ENCODE measurements around the gene MAPRE2.

The MAPRE2 gene

DNA sequence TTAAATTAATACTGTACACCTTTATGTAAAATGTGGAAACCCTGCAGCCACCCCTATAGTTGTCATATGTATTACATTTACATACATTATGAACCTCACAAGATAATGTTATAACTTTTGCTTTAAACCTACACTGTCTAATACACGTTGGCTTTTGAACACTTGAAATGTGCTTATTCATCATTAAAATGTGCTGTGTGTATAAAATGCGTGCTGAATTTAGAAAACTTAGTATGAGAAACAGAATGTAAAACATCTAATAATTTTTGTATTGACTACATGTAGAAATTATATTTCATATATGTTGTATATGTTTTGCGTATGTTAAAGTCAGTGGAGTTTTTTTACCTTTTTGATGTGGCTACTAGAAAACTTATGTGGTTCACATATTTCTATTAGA, 68.8 kb downstream of the MAPRE2 start:
- H4K8ac ChIP-seq (ENCODE audit: low read length): no peak overlapping the region
- no peaks in the 10 kb centered on the region for H3K4me1 ChIP-seq (ENCODE audit: control insufficient read depth, insufficient read depth, low read depth, low read length)
- no peak overlapping the region for H3K4ac ChIP-seq (ENCODE audit: low read depth in 1 of 2, low read length in 2 of 2)
- H2BK5ac ChIP-seq (ENCODE audit: low read depth, low read length, poor library complexity, severe bottlenecking): no peak overlapping the region
- H4K91ac ChIP-seq (ENCODE audit: low read length): no peak overlapping the region
- 100% methylated on average over 1 of the region's 3 CpGs for whole genome bisulfite sequencing
- H2BK120ac ChIP-seq (ENCODE audit: low read depth, low read length): no peak overlapping the region
- H3K18ac ChIP-seq (ENCODE audit: low read depth in 1 of 2, low read length in 2 of 2): no peak overlapping the region
- no peak overlapping the region for H3K23ac ChIP-seq (ENCODE audit: low read length in 2 of 2)
- DNase-seq: no peak
- no peak overlapping the region for H3K9ac ChIP-seq (ENCODE audit: low read length)
- no peak overlapping the region for H3K14ac ChIP-seq (ENCODE audit: low read length in 2 of 2)
- H3K27ac ChIP-seq (ENCODE audit: low read length, poor library complexity, severe bottlenecking): no peak overlapping the region
- H3K27me3 ChIP-seq (ENCODE audit: control insufficient read depth in 1 of 2, insufficient read depth in 1 of 2, low read length in 2 of 2): no peaks in the 10 kb centered on the region
- H2AK5ac ChIP-seq (ENCODE audit: low read length, severe bottlenecking): no peak overlapping the region
- no peak overlapping the region for H3K4me2 ChIP-seq (ENCODE audit: low read length, poor library complexity, severe bottlenecking)
- H2BK12ac ChIP-seq (ENCODE audit: low read length in 2 of 2): no peak overlapping the region
- no peaks in the 10 kb centered on the region for H3K9me3 ChIP-seq (ENCODE audit: control insufficient read depth, low read length)
- no peak overlapping the region for H3K4me3 ChIP-seq (ENCODE audit: insufficient read depth in 1 of 2, low read depth in 1 of 2, low read length in 2 of 2)
- H3K79me1 ChIP-seq (replicated peaks; ENCODE audit: low read length, poor library complexity, severe bottlenecking): peaks cover 6% of the 10 kb centered on the region
- H2AFZ ChIP-seq (ENCODE audit: low read depth, low read length): no peak overlapping the region
- H3K36me3 ChIP-seq (ENCODE audit: control insufficient read depth in 1 of 2, insufficient read depth in 2 of 2, low read depth in 1 of 2, low read length in 2 of 2): no peaks in the 10 kb centered on the region
- H2BK15ac ChIP-seq (ENCODE audit: low read depth, poor library complexity, severe bottlenecking): no peak overlapping the region

DNA sequence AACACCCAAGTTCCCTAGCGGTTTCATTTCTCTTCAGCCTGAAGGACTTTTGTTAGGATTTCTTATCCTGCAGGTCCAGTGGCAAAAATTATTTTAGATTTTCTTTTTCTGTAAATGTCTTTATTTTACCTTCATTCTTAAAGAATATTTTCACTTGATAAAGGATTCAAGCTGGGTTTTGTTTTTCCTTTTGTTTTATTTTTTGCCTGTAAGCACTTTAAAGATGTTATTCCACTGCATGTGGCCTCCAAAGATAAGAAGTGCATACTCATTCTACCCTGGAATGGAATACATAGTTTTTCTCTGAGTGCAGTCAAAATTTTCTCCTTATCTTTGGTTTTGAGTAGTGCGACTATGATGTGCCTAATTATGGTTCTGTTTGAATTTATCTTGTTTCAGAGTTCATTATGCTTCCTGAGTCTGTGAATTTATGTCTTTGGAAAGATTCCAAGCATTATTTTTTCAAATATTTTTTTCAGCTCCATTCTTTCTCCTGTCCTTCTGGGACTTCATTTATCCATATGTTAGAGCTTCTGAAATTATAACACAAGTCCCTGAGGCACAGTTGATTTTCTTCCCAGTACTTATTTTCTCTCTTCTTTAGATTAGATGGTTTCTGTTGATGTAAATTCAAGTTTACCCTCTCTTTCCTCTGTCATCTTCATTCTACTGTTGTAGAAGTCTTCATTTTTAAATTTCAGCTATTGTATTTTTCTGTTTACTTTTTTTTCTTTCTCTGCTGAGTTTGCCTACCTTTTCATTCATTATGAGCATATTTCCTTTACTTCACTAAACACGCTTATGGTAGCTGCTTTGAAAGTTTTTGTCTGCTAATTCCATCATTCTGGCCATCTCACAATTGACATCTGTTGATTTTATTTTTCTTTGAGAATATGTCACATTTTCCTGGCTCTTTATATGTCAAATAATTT, 69.6 kb downstream of the MAPRE2 start:
- WGBS: 100% methylated on average over 2 of the region's 3 CpGs
- Histone ChIP-seq H4K8ac (ENCODE audit: low read length) (no peak overlapping the region), H3K79me1 (replicated peaks; ENCODE audit: low read length, poor library complexity, severe bottlenecking) (peaks cover 6% of the 10 kb centered on the region), H3K9ac (ENCODE audit: low read length) (no peak overlapping the region), H3K27ac (ENCODE audit: low read length, poor library complexity, severe bottlenecking) (no peak overlapping the region), H2BK12ac (ENCODE audit: low read length in 2 of 2) (no peak overlapping the region), H2AK5ac (ENCODE audit: low read length, severe bottlenecking) (no peak overlapping the region), H3K23ac (ENCODE audit: low read length in 2 of 2) (no peak overlapping the region), H3K27me3 (ENCODE audit: control insufficient read depth in 1 of 2, insufficient read depth in 1 of 2, low read length in 2 of 2) (no peaks in the 10 kb centered on the region), H3K4ac (ENCODE audit: low read depth in 1 of 2, low read length in 2 of 2) (no peak overlapping the region), H2BK120ac (ENCODE audit: low read depth, low read length) (no peak overlapping the region), H3K4me1 (ENCODE audit: control insufficient read depth, insufficient read depth, low read depth, low read length) (no peaks in the 10 kb centered on the region), H3K4me3 (ENCODE audit: insufficient read depth in 1 of 2, low read depth in 1 of 2, low read length in 2 of 2) (no peak overlapping the region), H3K4me2 (ENCODE audit: low read length, poor library complexity, severe bottlenecking) (no peak overlapping the region), H3K18ac (ENCODE audit: low read depth in 1 of 2, low read length in 2 of 2) (no peak overlapping the region), H4K91ac (ENCODE audit: low read length) (no peak overlapping the region), H3K9me3 (ENCODE audit: control insufficient read depth, low read length) (no peaks in the 10 kb centered on the region), H2BK5ac (ENCODE audit: low read depth, low read length, poor library complexity, severe bottlenecking) (no peak overlapping the region), H2BK15ac (ENCODE audit: low read depth, poor library complexity, severe bottlenecking) (no peak overlapping the region), H2AFZ (ENCODE audit: low read depth, low read length) (no peak overlapping the region), H3K36me3 (ENCODE audit: control insufficient read depth in 1 of 2, insufficient read depth in 2 of 2, low read depth in 1 of 2, low read length in 2 of 2) (no peaks in the 10 kb centered on the region), H3K14ac (ENCODE audit: low read length in 2 of 2) (no peak overlapping the region)
- no peak for DNase-seq

DNA sequence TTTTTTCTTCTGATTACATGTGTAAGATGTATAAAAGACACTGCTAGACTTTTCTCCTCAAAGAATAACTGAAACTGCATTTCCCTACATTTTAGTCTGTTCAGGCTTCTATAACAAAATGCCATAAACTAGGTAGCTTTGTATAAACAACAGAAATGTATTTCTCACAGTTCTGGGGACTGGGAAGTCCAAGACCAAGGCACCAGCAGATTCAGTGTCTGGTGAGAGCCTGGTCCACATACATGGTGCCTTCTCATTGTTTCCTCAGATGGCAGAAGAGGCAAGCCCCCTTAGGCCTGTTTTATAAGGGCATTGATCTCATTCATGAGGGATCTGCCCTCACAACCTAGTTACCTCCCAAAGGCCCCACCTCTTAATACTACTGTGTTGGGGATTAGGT, 71.5 kb downstream of the MAPRE2 start:
- no peak overlapping the region for H4K91ac ChIP-seq (ENCODE audit: low read length)
- H4K8ac ChIP-seq (ENCODE audit: low read length): no peak overlapping the region
- H3K23ac ChIP-seq (ENCODE audit: low read length in 2 of 2): no peak overlapping the region
- no peak overlapping the region for H2BK5ac ChIP-seq (ENCODE audit: low read depth, low read length, poor library complexity, severe bottlenecking)
- no peak overlapping the region for H3K14ac ChIP-seq (ENCODE audit: low read length in 2 of 2)
- H3K36me3 ChIP-seq (ENCODE audit: control insufficient read depth in 1 of 2, insufficient read depth in 2 of 2, low read depth in 1 of 2, low read length in 2 of 2): no peaks in the 10 kb centered on the region
- no peak overlapping the region for H2AFZ ChIP-seq (ENCODE audit: low read depth, low read length)
- no peak overlapping the region for H3K18ac ChIP-seq (ENCODE audit: low read depth in 1 of 2, low read length in 2 of 2)
- H2AK5ac ChIP-seq (ENCODE audit: low read length, severe bottlenecking): no peak overlapping the region
- H3K9ac ChIP-seq (ENCODE audit: low read length): no peak overlapping the region
- H3K9me3 ChIP-seq (ENCODE audit: control insufficient read depth, low read length): no peaks in the 10 kb centered on the region
- no peak overlapping the region for H3K4me3 ChIP-seq (ENCODE audit: insufficient read depth in 1 of 2, low read depth in 1 of 2, low read length in 2 of 2)
- H3K27ac ChIP-seq (ENCODE audit: low read length, poor library complexity, severe bottlenecking): no peak overlapping the region
- no peak overlapping the region for H2BK12ac ChIP-seq (ENCODE audit: low read length in 2 of 2)
- H3K4ac ChIP-seq (ENCODE audit: low read depth in 1 of 2, low read length in 2 of 2): no peak overlapping the region
- no peak overlapping the region for H2BK120ac ChIP-seq (ENCODE audit: low read depth, low read length)
- H3K4me2 ChIP-seq (ENCODE audit: low read length, poor library complexity, severe bottlenecking): no peak overlapping the region
- peaks cover 13% of the 10 kb centered on the region for H3K79me1 ChIP-seq (replicated peaks; ENCODE audit: low read length, poor library complexity, severe bottlenecking)
- H3K27me3 ChIP-seq (ENCODE audit: control insufficient read depth in 1 of 2, insufficient read depth in 1 of 2, low read length in 2 of 2): no peaks in the 10 kb centered on the region
- H3K4me1 ChIP-seq (ENCODE audit: control insufficient read depth, insufficient read depth, low read depth, low read length): peaks cover 3% of the 10 kb centered on the region
- no peak overlapping the region for H2BK15ac ChIP-seq (ENCODE audit: low read depth, poor library complexity, severe bottlenecking)
- no peak for DNase-seq

DNA sequence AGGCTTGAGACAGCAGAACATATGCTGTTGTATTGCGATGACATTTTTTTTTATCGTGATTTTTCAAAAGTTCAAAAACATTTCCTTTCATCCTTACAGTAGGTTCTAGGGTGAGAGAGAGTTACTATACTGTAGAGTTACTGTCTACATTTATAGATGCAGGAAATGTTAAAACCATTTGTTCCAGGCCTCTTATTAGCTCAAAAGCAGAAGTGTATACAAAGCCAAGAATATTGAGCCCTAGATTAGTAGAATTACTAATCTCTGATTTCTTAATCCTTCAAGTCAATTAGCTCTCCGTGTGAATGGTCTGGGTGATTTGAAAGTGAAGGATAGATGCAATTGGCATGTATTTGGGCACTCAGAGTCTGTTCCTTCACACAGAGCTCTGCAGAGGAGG, 73.1 kb downstream of the MAPRE2 start:
- H2BK12ac ChIP-seq (ENCODE audit: low read length in 2 of 2): no peak overlapping the region
- no peak overlapping the region for H3K14ac ChIP-seq (ENCODE audit: low read length in 2 of 2)
- H3K4me3 ChIP-seq (ENCODE audit: insufficient read depth in 1 of 2, low read depth in 1 of 2, low read length in 2 of 2): no peak overlapping the region
- no peak for DNase-seq
- no peak overlapping the region for H3K4ac ChIP-seq (ENCODE audit: low read depth in 1 of 2, low read length in 2 of 2)
- no peak overlapping the region for H4K91ac ChIP-seq (ENCODE audit: low read length)
- H3K36me3 ChIP-seq (ENCODE audit: control insufficient read depth in 1 of 2, insufficient read depth in 2 of 2, low read depth in 1 of 2, low read length in 2 of 2): no peaks in the 10 kb centered on the region
- H4K8ac ChIP-seq (ENCODE audit: low read length): no peak overlapping the region
- H3K4me2 ChIP-seq (ENCODE audit: low read length, poor library complexity, severe bottlenecking): no peak overlapping the region
- no peak overlapping the region for H2BK5ac ChIP-seq (ENCODE audit: low read depth, low read length, poor library complexity, severe bottlenecking)
- WGBS: 92% methylated on average over 2 of the region's 3 CpGs
- no peak overlapping the region for H3K27ac ChIP-seq (ENCODE audit: low read length, poor library complexity, severe bottlenecking)
- H3K9ac ChIP-seq (ENCODE audit: low read length): no peak overlapping the region
- no peak overlapping the region for H2BK15ac ChIP-seq (ENCODE audit: low read depth, poor library complexity, severe bottlenecking)
- H3K79me1 ChIP-seq (replicated peaks; ENCODE audit: low read length, poor library complexity, severe bottlenecking): peaks cover 15% of the 10 kb centered on the region
- no peaks in the 10 kb centered on the region for H3K27me3 ChIP-seq (ENCODE audit: control insufficient read depth in 1 of 2, insufficient read depth in 1 of 2, low read length in 2 of 2)
- no peak overlapping the region for H2BK120ac ChIP-seq (ENCODE audit: low read depth, low read length)
- no peak overlapping the region for H2AK5ac ChIP-seq (ENCODE audit: low read length, severe bottlenecking)
- no peak overlapping the region for H3K23ac ChIP-seq (ENCODE audit: low read length in 2 of 2)
- H3K18ac ChIP-seq (ENCODE audit: low read depth in 1 of 2, low read length in 2 of 2): no peak overlapping the region
- no peak overlapping the region for H2AFZ ChIP-seq (ENCODE audit: low read depth, low read length)
- no peaks in the 10 kb centered on the region for H3K9me3 ChIP-seq (ENCODE audit: control insufficient read depth, low read length)
- peaks cover 14% of the 10 kb centered on the region for H3K4me1 ChIP-seq (ENCODE audit: control insufficient read depth, insufficient read depth, low read depth, low read length)
